NCI-H774 (cell line): ENCODE measurements around the gene LTBP2.

ENCODE experiments used
- DNase-seq: peaks from one replicate; lab custom pipeline; 2025; lab: John Stamatoyannopoulos, UW

LTBP2 gene

DNA sequence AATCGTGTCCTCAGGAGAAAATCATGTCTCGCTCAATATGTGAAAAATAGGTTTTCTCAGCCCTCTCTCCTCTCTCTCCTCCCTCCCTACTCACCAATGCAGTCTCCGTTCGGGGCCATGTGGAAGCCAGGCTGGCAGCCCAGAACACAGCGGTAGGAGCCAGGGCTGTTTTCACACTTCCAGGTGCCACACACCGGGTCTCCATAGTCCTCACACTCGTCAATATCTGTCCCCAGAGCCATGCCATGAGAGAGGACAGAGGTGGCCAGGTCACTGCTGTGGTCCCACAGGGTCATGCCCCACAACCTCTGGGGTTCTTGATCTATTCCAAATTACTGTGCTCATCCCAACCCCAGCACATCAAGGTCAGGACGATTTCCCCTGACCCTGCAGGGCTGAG lies 105.0 kb downstream of the LTBP2 start:
- no peak for DNase-seq

DNA sequence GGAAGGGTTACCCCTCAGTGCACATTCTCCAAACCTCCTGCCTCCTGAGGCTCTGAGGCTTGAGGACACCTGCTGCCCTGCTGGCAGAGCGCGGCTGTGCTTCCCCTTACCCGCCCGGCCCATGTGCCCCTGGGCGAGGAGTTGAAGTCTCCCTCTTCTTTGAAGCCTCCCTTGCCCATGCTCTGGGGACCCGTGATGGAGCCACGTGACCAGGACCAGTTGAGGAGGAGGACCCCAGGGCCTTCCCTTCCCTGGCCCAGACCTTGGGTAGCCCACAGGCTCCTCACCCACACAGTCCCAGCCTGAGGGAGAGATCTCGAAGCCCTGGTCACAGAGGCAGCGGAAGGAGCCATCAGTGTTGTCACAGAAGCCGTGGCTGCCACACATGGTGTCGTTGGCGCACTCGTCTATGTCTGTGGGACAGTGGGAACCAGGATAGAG lies 105.6 kb downstream of the LTBP2 start:
- no peak for DNase-seq

DNA sequence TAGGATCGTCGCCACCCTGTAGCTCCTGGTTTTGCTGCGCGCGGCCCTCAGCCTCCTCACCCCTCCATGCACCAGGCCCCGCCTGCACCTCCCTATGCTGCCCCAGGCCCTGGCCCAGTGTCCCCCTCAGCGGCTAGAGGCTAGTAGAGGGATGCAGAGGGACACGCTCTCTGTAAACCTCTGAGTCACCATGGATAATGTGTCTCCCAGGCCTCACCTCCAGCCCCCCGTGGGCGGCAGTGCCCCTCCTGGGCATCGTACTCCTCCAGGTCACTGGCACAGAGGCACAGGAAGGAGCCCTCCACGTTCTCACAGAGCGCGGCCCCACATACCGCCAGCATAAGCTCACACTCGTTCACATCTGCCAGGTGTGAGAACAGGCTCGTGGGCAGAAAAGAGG lies 106.2 kb downstream of the LTBP2 start:
- DNase-seq = no peak

- no peak for DNase-seq
Measured at GRCh38 chr14:74504874-74505720, 106.9 kb downstream of the LTBP2 start.

DNA sequence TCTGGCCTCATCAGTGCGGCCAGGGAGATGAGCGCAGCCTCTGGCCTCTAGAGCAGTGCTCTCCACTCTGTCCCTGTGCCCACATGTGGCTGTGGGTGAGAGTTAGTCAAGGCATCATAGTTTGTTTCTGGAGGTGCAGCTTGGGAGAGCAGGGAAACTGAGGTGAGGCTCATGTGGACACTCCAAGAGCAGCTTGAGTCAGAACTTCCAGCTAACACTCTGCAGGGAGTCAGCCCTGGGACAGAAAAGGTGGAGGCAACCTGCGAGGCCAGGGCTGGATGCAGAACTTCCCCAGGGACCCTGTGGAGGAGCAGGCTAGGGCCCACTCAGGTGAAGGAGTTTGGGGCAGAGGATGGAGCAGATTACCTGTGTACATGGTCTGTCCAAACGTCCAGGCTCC lies 107.6 kb downstream of the LTBP2 start:
- no peak for DNase-seq

DNA sequence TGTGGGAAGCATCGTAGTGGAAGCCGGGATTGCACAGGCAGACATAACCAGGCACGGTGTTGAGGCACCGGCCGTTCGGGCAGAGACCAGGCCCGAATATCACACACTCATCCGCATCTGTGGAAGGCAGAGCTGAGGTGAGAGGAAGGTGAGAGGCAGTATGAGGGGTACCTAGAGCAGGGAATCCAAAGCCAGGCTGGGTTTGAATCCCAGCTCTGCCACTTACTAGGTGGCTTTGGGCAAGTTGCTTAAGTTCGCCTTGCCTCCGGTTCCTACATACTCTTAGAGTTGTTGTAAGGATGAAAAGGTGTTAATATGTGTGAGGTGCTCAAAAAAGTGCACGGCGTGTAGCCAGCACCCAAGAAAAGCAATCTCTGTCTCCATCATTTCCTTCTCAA lies 108.1 kb downstream of the LTBP2 start:
- DNase-seq = no peak

DNA sequence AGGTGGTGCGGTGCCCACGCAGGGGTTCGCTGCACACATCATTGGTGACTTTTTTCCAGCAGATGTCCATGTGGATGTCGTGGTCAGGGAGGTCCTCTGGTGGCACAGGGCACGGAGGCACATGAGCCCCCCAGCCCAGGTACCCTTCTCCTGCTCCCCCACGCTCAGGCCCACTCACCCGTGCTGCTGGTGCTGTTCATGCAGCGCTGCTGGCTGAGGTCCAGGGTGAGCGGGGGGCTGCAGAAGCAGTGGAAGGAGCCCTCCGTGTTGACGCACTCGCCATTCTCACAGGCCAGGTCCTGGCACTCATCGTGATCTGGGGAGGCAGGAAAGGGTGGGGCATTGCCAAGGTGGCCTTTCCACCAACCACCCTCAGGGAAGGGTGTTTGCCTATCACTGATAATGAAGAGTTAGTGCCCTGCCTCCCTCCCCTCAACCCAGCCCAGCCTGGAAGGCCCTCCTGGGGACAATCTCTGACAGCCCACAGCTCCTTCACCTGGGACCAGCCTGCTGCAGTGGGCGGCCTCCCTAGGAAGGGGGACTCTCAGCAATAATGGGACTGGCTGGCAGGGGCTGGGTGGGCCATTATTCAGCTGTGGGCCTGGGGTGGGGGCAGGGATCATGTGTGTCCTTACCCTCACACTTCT lies 108.6 kb downstream of the LTBP2 start:
- DNase-seq = no peak

DNA sequence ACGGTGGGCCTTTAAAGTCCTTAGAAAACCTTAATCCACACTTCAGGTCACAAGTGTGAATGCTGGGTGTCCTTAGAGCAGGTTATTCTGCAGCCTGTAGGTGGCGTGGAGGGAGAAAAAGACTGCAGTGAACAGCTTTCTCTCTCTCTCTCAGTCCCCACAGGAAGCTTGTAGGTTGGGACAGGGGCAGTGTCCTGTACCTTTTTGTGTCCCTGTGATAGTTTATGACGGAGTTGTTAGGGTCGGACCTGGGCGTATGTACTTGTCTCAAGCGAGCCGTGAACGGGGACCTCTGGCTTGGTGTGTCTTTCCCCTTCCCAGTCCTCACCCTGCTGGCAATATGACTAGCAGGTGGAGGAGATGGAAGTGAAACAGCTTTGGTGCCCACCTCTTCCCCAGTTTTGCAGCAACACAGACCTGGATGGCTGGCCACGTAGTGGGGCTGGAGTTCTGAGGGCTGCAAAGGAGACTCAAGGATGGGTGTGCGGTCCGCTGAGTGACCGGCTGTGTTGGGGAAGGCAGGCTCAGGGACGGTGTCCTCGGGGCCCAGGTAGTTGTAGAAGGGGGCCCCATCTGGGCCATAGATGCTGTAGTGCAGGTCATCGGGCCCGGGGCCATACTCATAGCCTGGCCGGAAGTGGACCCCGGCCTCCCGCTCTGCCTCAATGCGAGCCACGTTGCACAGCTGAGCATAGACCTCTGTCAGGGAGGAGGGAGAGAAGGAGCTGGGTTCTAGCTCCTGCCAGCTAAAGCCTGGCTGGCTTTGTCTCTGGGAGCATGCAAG lies 109.6 kb downstream of the LTBP2 start:
- no peak for DNase-seq

DNA sequence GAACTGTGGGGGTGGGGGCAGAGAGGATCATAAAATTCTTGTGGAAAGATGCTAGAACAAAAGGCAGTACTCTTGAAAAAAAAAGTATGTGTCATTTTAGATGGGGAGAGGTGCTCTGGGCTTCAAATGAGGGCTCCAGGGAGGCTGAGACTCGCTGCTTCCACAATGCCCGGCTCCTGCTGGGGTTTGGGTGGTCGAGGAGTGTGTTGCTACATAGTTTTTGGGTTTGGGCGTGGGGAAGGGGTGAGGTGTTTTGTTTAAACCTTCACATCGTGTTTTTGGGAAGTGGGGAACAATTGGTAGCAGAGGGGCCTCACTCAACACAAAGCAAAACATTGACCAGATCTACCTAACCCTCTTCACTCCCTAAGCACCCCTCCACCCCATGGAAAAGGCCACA lies 110.3 kb downstream of the LTBP2 start:
- no peak for DNase-seq

- DNase-seq = no peak
Measured at GRCh38 chr14:74501135-74501614, 110.9 kb downstream of the LTBP2 start.

GRCh38 chr14:74500417-74501134 lies 111.5 kb downstream of the LTBP2 start:
- no peak for DNase-seq

- DNase-seq = no peak
Measured at GRCh38 chr14:74495356-74495755, 116.7 kb downstream of the LTBP2 start.

- DNase-seq = peak; percentile 94
Measured at GRCh38 chr14:74493343-74494261, 118.4 kb downstream of the LTBP2 start, which contains the start of gene ISCA2. ISCA2 (plus strand) TSS chr14:74493765; CDS start chr14:74493775, 10 bp downstream.

GRCh38 chr14:74492776-74493342 lies 119.2 kb downstream of the LTBP2 start, which contains the start of gene NPC2:
NPC2 (minus strand) TSS chr14:74493305; CDS start chr14:74493274, 31 bp downstream.
- no peak for DNase-seq

DNA sequence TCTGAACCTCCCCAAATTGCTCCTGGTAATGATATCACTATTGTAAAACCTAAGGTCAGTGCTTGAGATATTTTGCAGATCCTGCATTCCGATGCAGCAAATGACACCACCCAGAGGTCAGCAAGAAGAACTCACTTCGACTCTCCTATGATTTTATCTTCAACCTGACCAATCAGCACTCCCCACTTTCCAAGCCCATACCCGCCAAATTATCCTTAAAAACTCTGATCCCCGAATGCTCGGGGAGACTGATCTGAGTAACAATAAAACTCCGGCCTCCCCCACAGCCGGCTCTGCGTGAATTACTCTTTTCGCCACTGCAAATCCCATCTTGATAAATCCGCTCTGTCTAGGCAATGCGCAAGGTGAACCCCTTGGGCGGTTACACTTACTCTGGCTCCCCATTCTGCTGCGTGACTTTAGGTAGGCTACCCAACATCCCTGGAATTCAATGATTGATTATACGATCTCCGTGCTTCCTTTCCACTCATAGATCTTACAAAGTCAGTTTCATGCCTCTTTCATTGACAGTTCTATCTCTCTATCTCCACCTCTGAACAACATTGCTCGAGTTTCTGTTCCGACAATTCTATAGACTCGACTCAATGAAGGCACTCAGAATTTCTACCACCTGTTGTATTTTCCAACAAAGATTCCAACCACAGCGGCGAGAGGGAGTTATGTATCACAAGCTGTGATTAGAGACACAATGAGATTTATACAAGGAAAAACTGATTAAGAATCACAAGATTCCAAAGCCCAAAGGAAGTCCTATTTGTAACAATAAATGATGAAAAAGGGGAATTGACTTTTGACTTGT lies 119.9 kb downstream of the LTBP2 start:
- DNase-seq = no peak

GRCh38 chr14:74490486-74490885 lies 121.6 kb downstream of the LTBP2 start:
- DNase-seq = no peak

GRCh38 chr14:74488786-74489397 lies 123.1 kb downstream of the LTBP2 start:
- no peak for DNase-seq

DNA sequence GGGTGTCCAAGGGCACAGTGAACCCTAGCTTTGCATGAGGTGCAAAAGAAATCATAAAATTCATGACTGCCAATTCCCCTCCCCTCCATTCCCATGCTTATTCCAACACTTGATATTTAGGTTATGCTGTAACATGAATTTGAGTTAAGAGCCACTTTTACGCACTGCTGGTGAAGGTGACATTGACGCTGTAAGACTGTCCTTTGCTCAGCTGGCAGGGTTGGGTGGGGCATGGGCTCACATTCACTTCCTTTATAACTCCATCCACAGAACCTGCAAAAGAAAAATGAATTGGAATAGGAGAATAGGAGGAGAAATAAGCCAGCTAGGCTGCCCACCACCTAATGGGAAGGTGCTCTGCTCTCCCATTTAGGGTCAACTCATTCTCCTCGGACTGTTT lies 125.9 kb downstream of the LTBP2 start:
- no peak for DNase-seq

- DNase-seq = no peak
Measured at GRCh38 chr14:74483321-74483720, 128.7 kb downstream of the LTBP2 start.
